CD14-positive monocyte (primary cell): ENCODE measurements around the gene EVC. TPM values are rescaled to one million over a fixed set of nuclear protein-coding genes. Genes with fewer than 3 reads are reported as not detected.

Experiments
- DNase-seq, 3 donors: peaks; one replicate each; pipeline ENCODE4 v3.0.0-alpha.2; 2011 to 2022
- H2AFZ ChIP-seq: 2 replicates; pipeline ENCODE4 v1.6.0; 2012; ENCODE audit warnings: mild to moderate bottlenecking, low read depth, low read length, inconsistent platforms; ENCODE audit not compliant: insufficient read depth, poor library complexity, severe bottlenecking
- H3K27ac ChIP-seq, 2 donors: 1 replicate in 1 of 2; 2 replicates in 1 of 2; pipeline ENCODE4 v1.5.1; 2012 to 2013; ENCODE audit warnings: low read length in 2 of 2, control low read depth in 1 of 2, inconsistent platforms in 1 of 2, low read depth in 1 of 2, mild to moderate bottlenecking in 1 of 2
- H3K27me3 ChIP-seq, 2 donors: one replicate each; pipeline versions ENCODE4 v1.6.0 to v1.6.1; 2011 to 2013; ENCODE audit warnings: low read length in 2 of 2; ENCODE audit not compliant: control insufficient read depth in 2 of 2, insufficient read depth in 2 of 2
- H3K36me3 ChIP-seq, 2 donors: replicated peaks in 1 of 2; 1 replicate in 1 of 2; 2 replicates in 1 of 2; pipeline versions ENCODE4 v1.5.1 to v1.6.1; 2012 to 2013; ENCODE audit warnings: low read length in 2 of 2, control low read depth in 1 of 2, inconsistent platforms in 1 of 2, mild to moderate bottlenecking in 1 of 2; ENCODE audit not compliant: insufficient read depth in 2 of 2, control insufficient read depth in 1 of 2
- H3K4me1 ChIP-seq, 2 donors: 1 replicate in 1 of 2; 2 replicates in 1 of 2; pipeline versions ENCODE4 v1.5.1 to v1.6.1; 2012 to 2013; ENCODE audit warnings: low read length in 2 of 2, control low read depth in 1 of 2, inconsistent platforms in 1 of 2, mild to moderate bottlenecking in 1 of 2, moderate library complexity in 1 of 2; ENCODE audit not compliant: insufficient read depth in 2 of 2, control insufficient read depth in 1 of 2
- H3K4me2 ChIP-seq: replicated peaks from 2 replicates; pipeline ENCODE3; 2012; ENCODE audit warnings: low read length, moderate library complexity, mild to moderate bottlenecking; ENCODE audit not compliant: poor library complexity, severe bottlenecking; ENCODE audit errors: extremely low read depth
- H3K4me3 ChIP-seq, 3 experiments: fragments of 200-600 bp in 1 of 3; sonication (generic) in 1 of 3; replicated peaks in 1 of 3; 1 replicate in 2 of 3; 2 replicates in 1 of 3; pipeline ENCODE4 v1.5.1; 2011 to 2013; ENCODE audit warnings: low read length in 3 of 3, mild to moderate bottlenecking in 3 of 3, control low read depth in 2 of 3, low read depth in 2 of 3, inconsistent platforms in 1 of 3, moderate library complexity in 1 of 3
- H3K79me2 ChIP-seq: 2 replicates; pipeline ENCODE4 v1.6.0; 2012; ENCODE audit warnings: mild to moderate bottlenecking, control low read depth, inconsistent platforms, low read length, moderate library complexity; ENCODE audit not compliant: insufficient read depth
- H3K9ac ChIP-seq: 2 replicates; pipeline ENCODE4 v1.6.0; 2017; ENCODE audit warnings: low read length, mild to moderate bottlenecking; ENCODE audit not compliant: insufficient read depth, poor library complexity, severe bottlenecking
- H3K9me3 ChIP-seq, 2 donors: replicated peaks in 1 of 2; 1 replicate in 1 of 2; 2 replicates in 1 of 2; pipeline versions ENCODE4 v1.5.1 to v1.6.1; 2012 to 2013; ENCODE audit warnings: low read length in 2 of 2, control low read depth in 1 of 2; ENCODE audit not compliant: control insufficient read depth in 1 of 2, insufficient read depth in 1 of 2
- H4K20me1 ChIP-seq: 2 replicates; pipeline ENCODE4 v1.6.0; 2012; ENCODE audit warnings: mild to moderate bottlenecking, low read length, control low read depth, moderate library complexity; ENCODE audit not compliant: insufficient read depth
- H3K27ac Mint-ChIP-seq, 7 donors: one replicate each; pipeline ENCODE4 v1.8.0; 2020; ENCODE audit warnings: mild to moderate bottlenecking in 7 of 7, mixed read lengths in 7 of 7, moderate library complexity in 6 of 7, inconsistent platforms in 2 of 7
- H3K27me3 Mint-ChIP-seq, 3 donors: one replicate each; pipeline ENCODE4 v1.8.0; 2021 to 2022; ENCODE audit warnings: low read depth in 3 of 3, mild to moderate bottlenecking in 3 of 3, mixed read lengths in 3 of 3, moderate library complexity in 3 of 3, inconsistent platforms in 1 of 3
- H3K36me3 Mint-ChIP-seq, 2 donors: one replicate each; pipeline ENCODE4 v1.8.0; 2020; ENCODE audit warnings: mixed read lengths in 2 of 2, inconsistent platforms in 1 of 2, mild to moderate bottlenecking in 1 of 2
- H3K4me1 Mint-ChIP-seq: one replicate; pipeline ENCODE4 v1.8.0; 2020; ENCODE audit warnings: mild to moderate bottlenecking, mixed read lengths
- H3K4me3 Mint-ChIP-seq, 2 donors: one replicate each; pipeline ENCODE4 v1.8.0; 2020; ENCODE audit warnings: mild to moderate bottlenecking in 2 of 2, mixed read lengths in 2 of 2, moderate library complexity in 1 of 2
- H3K9me3 Mint-ChIP-seq, 7 donors: one replicate each; pipeline ENCODE4 v1.8.0; 2020 to 2022; ENCODE audit warnings: mixed read lengths in 7 of 7, mild to moderate bottlenecking in 6 of 7, moderate library complexity in 6 of 7, inconsistent platforms in 2 of 7
- CTCF ChIP-seq: fragments of 200-600 bp; IDR thresholded peaks from one replicate; pipeline ENCODE4 v1.8.0; 2022; ENCODE audit warnings: antibody characterized with exemption, mild to moderate bottlenecking
- WGBS: methylation state at CpG from one replicate; pipeline ENCODE4 v1.1.5; 2013; ENCODE audit warnings: missing lambda C conversion rate; ENCODE audit not compliant: insufficient coverage; 5-methylcytosine and 5-hydroxymethylcytosine counted together
- intact Hi-C, 2 donors: fragments of 100-400 bp; cut with micrococcal nuclease; formaldehyde crosslinking; loops; one replicate each; pipeline versions ENCODE4 v1.15.0 to v1.15.1; 2023
- polyA plus RNA-seq, 3 donors: library from polyadenylated mRNA; depleted of rRNA in 1 of 3; unstranded in 2 of 3; stranded (reverse) in 1 of 3; fragments of 300-500 nt in 2 of 3; fragments of >200 nt in 1 of 3; fragmentation: Illumina TruSeq in 2 of 3; gene quantifications; 1 replicate in 2 of 3; 2 replicates in 1 of 3; pipeline ENCODE4 v1.2.3, GENCODE V29; 2012 to 2021

The EVC gene
- polyA plus RNA-seq, 3 donors: 0.36 TPM; not detected in 2

GRCh38 chr4:5707366-5707765 is 3.6 kb upstream of the EVC start:
- H3K9ac ChIP-seq: peak overlapping the region; percentile 59
- H4K20me1 ChIP-seq: no peaks in the 10 kb centered on the region
- peak overlapping the region in 1 of 2 donors; percentile 82 for H3K4me3 Mint-ChIP-seq
- H3K36me3 Mint-ChIP-seq: peaks cover 0 to 2% of the 10 kb centered on the region in 2 donors
- peaks cover 0 to 14% (median 9%) of the 10 kb centered on the region in 7 donors for H3K9me3 Mint-ChIP-seq
- peaks cover 13 to 29% of the 10 kb centered on the region in 2 donors for H3K4me1 ChIP-seq
- H3K79me2 ChIP-seq: no peaks in the 10 kb centered on the region
- H2AFZ ChIP-seq: no peak overlapping the region
- no peak overlapping the region for H3K27ac Mint-ChIP-seq
- peak overlapping the region; percentile 60 for H3K4me2 ChIP-seq
- intact Hi-C loops: no loop called here
- no peak for TF ChIP-seq CTCF
- H3K4me1 Mint-ChIP-seq: peaks cover 22% of the 10 kb centered on the region
- H3K27me3 Mint-ChIP-seq: peaks cover 48 to 56% (median 49%) of the 10 kb centered on the region in 3 donors
- H3K36me3 ChIP-seq: no peaks in the 10 kb centered on the region
- WGBS: 76% methylated on average over 2 of the region's 5 CpGs
- H3K9me3 ChIP-seq: peaks cover 0 to 5% of the 10 kb centered on the region in 2 donors
- H3K27ac ChIP-seq: no peak overlapping the region
- peak overlapping the region in 1 of 3 experiments; percentile 69 for H3K4me3 ChIP-seq
- peaks cover 22 to 46% of the 10 kb centered on the region in 2 donors for H3K27me3 ChIP-seq
- DNase-seq: no peak

GRCh38 chr4:5707778-5708448 is 3.1 kb upstream of the EVC start:
- peaks cover 51 to 62% (median 55%) of the 10 kb centered on the region in 3 donors for H3K27me3 Mint-ChIP-seq

More at GRCh38 chr4:5707778-5708448, 3.1 kb upstream of the EVC start:
- intact Hi-C loops: no loop called here
- H3K9ac ChIP-seq: peak overlapping the region; percentile 59
- Mint-ChIP-seq H3K27ac (no peak overlapping the region), H3K36me3 (peaks cover 0 to 2% of the 10 kb centered on the region in 2 donors), H3K4me1 (peaks cover 22% of the 10 kb centered on the region), H3K4me3 (peak overlapping the region; percentile 37 to 82), H3K9me3 (peaks cover 0 to 15% (median 8%) of the 10 kb centered on the region in 7 donors)
- DNase-seq: no peak
- peak overlapping the region; percentile 75 for H2AFZ ChIP-seq
- H4K20me1 ChIP-seq: no peaks in the 10 kb centered on the region
- no peaks in the 10 kb centered on the region for H3K36me3 ChIP-seq
- H3K79me2 ChIP-seq: no peaks in the 10 kb centered on the region
- peak overlapping the region; percentile 60 for H3K4me2 ChIP-seq
- peaks cover 25 to 50% of the 10 kb centered on the region in 2 donors for H3K27me3 ChIP-seq
- no peak for TF ChIP-seq CTCF
- H3K4me1 ChIP-seq: peaks cover 13 to 29% of the 10 kb centered on the region in 2 donors
- H3K9me3 ChIP-seq: peaks cover 0 to 5% of the 10 kb centered on the region in 2 donors
- H3K4me3 ChIP-seq: peak overlapping the region; percentile 30 to 69 (median 32)
- H3K27ac ChIP-seq: no peak overlapping the region
- WGBS: 2% methylated on average over 40 of the region's 41 CpGs
